Measurements from ENCODE around the gene DHDDS. TPM values are rescaled to one million over a fixed set of nuclear protein-coding genes. Genes with fewer than 3 reads are reported as not detected.

DHDDS gene
- total RNA-seq, 3 donors from 2014 or later: 37.0 to 85.9 (median 42.9) TPM

DNA sequence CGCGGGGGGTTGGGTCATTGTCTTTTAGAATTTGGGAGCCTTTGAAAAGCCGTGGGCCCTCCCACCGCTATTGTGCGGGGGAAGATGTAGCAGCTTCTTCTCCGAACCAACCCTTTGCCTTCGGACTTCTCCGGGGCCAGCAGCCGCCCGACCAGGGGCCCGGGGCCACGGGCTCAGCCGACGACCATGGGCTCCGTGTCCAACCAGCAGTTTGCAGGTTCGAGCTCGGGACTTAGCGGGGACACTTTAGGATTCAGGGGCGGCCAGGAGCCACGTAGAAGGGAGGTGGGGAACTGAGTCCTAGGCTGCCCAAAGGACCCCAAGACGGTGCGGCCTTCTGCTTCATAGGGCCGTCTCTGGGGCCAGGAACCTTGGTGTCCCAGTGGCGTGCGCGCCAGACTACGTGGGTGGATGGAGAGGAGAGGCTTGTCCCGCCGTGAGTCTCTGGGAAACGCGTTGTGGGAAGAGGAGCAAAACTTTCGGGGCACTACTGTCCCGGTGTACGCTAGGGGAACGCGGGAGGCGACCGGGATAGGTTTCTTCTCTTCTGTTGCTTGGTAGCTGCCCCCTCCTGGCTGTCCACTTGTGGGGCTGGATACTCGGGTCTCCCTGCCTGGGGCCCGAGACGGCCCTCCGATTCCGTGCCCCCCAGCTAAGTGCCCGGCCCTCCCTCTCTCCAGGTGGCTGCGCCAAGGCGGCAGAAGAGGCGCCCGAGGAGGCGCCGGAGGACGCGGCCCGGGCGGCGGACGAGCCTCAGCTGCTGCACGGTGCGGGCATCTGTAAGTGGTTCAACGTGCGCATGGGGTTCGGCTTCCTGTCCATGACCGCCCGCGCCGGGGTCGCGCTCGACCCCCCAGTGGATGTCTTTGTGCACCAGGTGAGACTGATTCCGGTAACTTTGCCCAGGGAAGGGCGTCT lies 21.2 kb upstream of the DHDDS start, which contains the start of gene LIN28A:
Gene LIN28A, plus strand, starts transcription at position 112 of the 918 bp plus-strand sequence. Its CDS starts 75 bp downstream, at position 187.
- DNase-seq (ENCODE audit: low spot score in 2 of 2): no peak
- H3K36me3 ChIP-seq: no peaks in the 10 kb centered on the region
- H3K4me1 ChIP-seq: no peaks in the 10 kb centered on the region
- no peaks in the 10 kb centered on the region for H3K9me3 ChIP-seq
- peaks cover 12 to 53% of the 10 kb centered on the region in 2 donors for H3K27me3 ChIP-seq
- no peak for TF ChIP-seq POLR2A (IDR thresholded peaks at IDR 0.05)
- TF ChIP-seq POLR2AphosphoS5 (IDR thresholded peaks at IDR 0.05): no peak
- TF ChIP-seq CTCF (IDR thresholded peaks at IDR 0.05): no peak
- intact Hi-C loops (cut with DNase I; ENCODE audit: low total_unique reads): no loop called here
- H3K27ac ChIP-seq: no peak within 1 kb of the TSS
- no peak within 1 kb of the TSS for H3K4me3 ChIP-seq

- TF ChIP-seq POLR2AphosphoS5 (IDR thresholded peaks at IDR 0.05): no peak
- no peak for TF ChIP-seq POLR2A (IDR thresholded peaks at IDR 0.05)
- no peak for TF ChIP-seq CTCF (IDR thresholded peaks at IDR 0.05)
- Histone ChIP-seq H3K36me3 (no peaks in the 10 kb centered on the region), H3K9me3 (no peaks in the 10 kb centered on the region), H3K4me3 (no peak overlapping the region), H3K27me3 (peaks cover 12 to 53% of the 10 kb centered on the region in 2 donors), H3K27ac (no peak overlapping the region), H3K4me1 (no peaks in the 10 kb centered on the region)
- intact Hi-C loops (cut with DNase I; ENCODE audit: low total_unique reads): no loop called here
- no peak for DNase-seq (ENCODE audit: low spot score in 2 of 2)
Observed at GRCh38 chr1:26411624-26412074, 20.5 kb upstream of the DHDDS start.

GRCh38 chr1:26412180-26412840 lies 19.8 kb upstream of the DHDDS start:
- H3K36me3 ChIP-seq: no peaks in the 10 kb centered on the region
- intact Hi-C loops (cut with DNase I; ENCODE audit: low total_unique reads): no loop called here
- no peak overlapping the region for H3K4me3 ChIP-seq
- peaks cover 12 to 53% of the 10 kb centered on the region in 2 donors for H3K27me3 ChIP-seq
- no peak for DNase-seq (ENCODE audit: low spot score in 2 of 2)
- no peaks in the 10 kb centered on the region for H3K9me3 ChIP-seq
- H3K27ac ChIP-seq: no peak overlapping the region
- no peak for TF ChIP-seq POLR2A (IDR thresholded peaks at IDR 0.05)
- no peak for TF ChIP-seq CTCF (IDR thresholded peaks at IDR 0.05)
- no peak for TF ChIP-seq POLR2AphosphoS5 (IDR thresholded peaks at IDR 0.05)
- H3K4me1 ChIP-seq: no peaks in the 10 kb centered on the region

GRCh38 chr1:26413031-26413430 lies 19.1 kb upstream of the DHDDS start:
- no peak overlapping the region for H3K27ac ChIP-seq
- no peak for TF ChIP-seq POLR2A (IDR thresholded peaks at IDR 0.05)
- no peak for TF ChIP-seq POLR2AphosphoS5 (IDR thresholded peaks at IDR 0.05)
- TF ChIP-seq CTCF (IDR thresholded peaks at IDR 0.05): no peak
- H3K9me3 ChIP-seq: no peaks in the 10 kb centered on the region
- H3K4me3 ChIP-seq: no peak overlapping the region
- intact Hi-C loops (cut with DNase I; ENCODE audit: low total_unique reads): no loop called here
- DNase-seq (ENCODE audit: low spot score in 2 of 2): no peak
- no peaks in the 10 kb centered on the region for H3K36me3 ChIP-seq
- H3K4me1 ChIP-seq: no peaks in the 10 kb centered on the region
- H3K27me3 ChIP-seq: peaks cover 12 to 53% of the 10 kb centered on the region in 2 donors
